Endothelial cell (in vitro differentiated cells): Measurements from ENCODE around the gene PHF21A. TPM values are rescaled to one million over a fixed set of nuclear protein-coding genes. Genes with fewer than 3 reads are reported as not detected.

ENCODE experiments used
- DNase-seq: peaks from one replicate; pipeline ENCODE4 v3.0.0; 2021; ENCODE audit warnings: low spot score
- H3K27ac Mint-ChIP-seq: one replicate; pipeline ENCODE4 v1.8.0; 2021; ENCODE audit warnings: mixed read lengths, inconsistent platforms; ENCODE audit not compliant: unreplicated experiment
- H3K27me3 Mint-ChIP-seq: one replicate; pipeline ENCODE4 v1.8.0; 2021; ENCODE audit warnings: mild to moderate bottlenecking, moderate library complexity, mixed read lengths, inconsistent platforms; ENCODE audit not compliant: unreplicated experiment
- H3K36me3 Mint-ChIP-seq: one replicate; pipeline ENCODE4 v1.8.0; 2021; ENCODE audit warnings: mild to moderate bottlenecking, low read depth, mixed read lengths, inconsistent platforms; ENCODE audit not compliant: unreplicated experiment
- H3K4me1 Mint-ChIP-seq: one replicate; pipeline ENCODE4 v1.8.0; 2021; ENCODE audit warnings: mild to moderate bottlenecking, mixed read lengths, inconsistent platforms; ENCODE audit not compliant: unreplicated experiment
- H3K4me3 Mint-ChIP-seq: one replicate; pipeline ENCODE4 v1.8.0; 2021; ENCODE audit warnings: mild to moderate bottlenecking, mixed read lengths, inconsistent platforms; ENCODE audit not compliant: unreplicated experiment
- H3K9me3 Mint-ChIP-seq: one replicate; pipeline ENCODE4 v1.8.0; 2021; ENCODE audit warnings: mixed read lengths, inconsistent platforms; ENCODE audit not compliant: unreplicated experiment
- total RNA-seq: library from RNA; stranded (reverse); fragmentation: NEBNext Ultra II Directional; extraction: Animal tissue kit (Norgen Biotek cat#: 25700); gene quantifications from one replicate; pipeline ENCODE4 v1.2.1, GENCODE V29; 2021; ENCODE audit not compliant: unreplicated experiment
- TF ChIP-seq, protein P1 (sequence below): fragments of 200-600 bp; sonication (generic); IDR thresholded peaks from one replicate; pipeline ENCODE4 v1.5.0; 2021; ENCODE audit warnings: antibody characterized with exemption; ENCODE audit not compliant: unreplicated experiment

The PHF21A gene
- total RNA-seq, 1 donor from 2014 or later = 52.8 TPM

DNA sequence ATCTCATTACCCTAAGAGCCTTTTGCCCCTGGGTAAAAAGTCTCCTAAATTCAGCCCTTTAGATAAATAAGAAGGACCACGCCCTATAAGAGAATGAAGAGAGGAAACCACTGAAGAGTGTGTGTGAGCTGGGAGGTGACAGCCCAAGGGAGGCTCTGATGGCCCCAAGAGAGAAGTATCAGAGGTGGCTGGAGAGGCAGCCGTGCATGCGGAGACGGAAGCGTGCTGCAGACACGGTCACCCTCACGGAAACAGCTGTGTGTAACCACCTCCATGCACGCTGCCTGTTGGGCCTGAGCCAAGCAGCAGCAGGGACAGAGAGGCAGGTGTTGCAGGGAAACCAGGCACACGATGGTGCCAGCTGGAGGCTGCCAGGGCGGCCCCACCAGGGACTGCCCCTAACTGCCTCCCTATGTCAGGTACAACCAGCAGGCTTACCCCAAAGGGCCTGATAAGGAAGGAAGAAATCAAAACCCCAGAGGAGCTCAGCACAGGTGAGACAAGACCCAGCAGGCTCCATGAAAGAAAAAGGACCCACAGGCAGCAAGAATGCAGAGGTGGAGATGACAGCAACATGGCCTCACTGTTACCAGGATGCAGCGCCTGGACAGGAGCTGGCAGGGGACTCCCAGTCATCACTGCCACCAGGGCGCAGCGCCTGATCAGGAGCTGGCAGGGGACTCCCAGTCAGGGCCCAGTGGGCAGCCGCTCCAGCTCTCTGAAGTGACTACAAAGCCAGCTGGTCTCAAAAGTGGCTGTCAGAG is 191.0 kb downstream of the PHF21A start:
- no peak for DNase-seq
- peaks cover 18% of the 10 kb centered on the region for H3K27me3 Mint-ChIP-seq
- H3K27ac Mint-ChIP-seq = peak overlapping the region; percentile 42

DNA sequence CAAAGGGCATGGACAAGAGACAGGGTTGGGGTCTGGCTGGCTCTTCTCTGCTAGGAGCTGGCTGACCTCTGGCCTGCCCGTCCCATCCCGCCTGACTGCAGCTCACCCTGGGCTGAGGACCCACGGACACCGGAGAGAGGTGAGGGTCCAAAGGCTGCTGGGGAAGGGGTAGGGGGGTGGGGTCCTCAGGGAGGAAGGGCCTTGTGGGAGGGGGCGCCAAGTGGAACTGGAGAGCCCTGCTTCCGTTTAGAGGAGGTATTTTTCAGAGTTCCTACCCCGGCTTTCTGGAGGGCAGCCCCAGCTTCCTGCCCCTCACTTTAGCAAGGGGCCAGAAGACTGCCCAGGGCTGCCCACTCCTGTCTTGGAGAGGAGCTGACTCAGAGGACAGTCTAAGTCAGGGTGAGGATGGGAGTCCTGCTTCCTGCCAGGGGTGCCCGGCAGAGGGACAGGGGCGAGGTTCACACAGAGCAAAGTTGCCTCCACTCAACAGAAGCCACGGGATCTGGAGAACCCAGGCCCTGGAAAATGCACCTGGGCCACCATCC is 191.7 kb downstream of the PHF21A start:
- no peak for DNase-seq
- Mint-ChIP-seq H3K4me1 (no peaks in the 10 kb centered on the region), H3K4me3 (no peak overlapping the region), H3K27ac (peak overlapping the region; percentile 42), H3K27me3 (peaks cover 19% of the 10 kb centered on the region), H3K36me3 (peaks cover 14% of the 10 kb centered on the region), H3K9me3 (no peaks in the 10 kb centered on the region)
- TF ChIP-seq, protein P1, sequence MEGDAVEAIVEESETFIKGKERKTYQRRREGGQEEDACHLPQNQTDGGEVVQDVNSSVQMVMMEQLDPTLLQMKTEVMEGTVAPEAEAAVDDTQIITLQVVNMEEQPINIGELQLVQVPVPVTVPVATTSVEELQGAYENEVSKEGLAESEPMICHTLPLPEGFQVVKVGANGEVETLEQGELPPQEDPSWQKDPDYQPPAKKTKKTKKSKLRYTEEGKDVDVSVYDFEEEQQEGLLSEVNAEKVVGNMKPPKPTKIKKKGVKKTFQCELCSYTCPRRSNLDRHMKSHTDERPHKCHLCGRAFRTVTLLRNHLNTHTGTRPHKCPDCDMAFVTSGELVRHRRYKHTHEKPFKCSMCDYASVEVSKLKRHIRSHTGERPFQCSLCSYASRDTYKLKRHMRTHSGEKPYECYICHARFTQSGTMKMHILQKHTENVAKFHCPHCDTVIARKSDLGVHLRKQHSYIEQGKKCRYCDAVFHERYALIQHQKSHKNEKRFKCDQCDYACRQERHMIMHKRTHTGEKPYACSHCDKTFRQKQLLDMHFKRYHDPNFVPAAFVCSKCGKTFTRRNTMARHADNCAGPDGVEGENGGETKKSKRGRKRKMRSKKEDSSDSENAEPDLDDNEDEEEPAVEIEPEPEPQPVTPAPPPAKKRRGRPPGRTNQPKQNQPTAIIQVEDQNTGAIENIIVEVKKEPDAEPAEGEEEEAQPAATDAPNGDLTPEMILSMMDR = no peak

More for the DNA sequence above, 191.0 kb downstream of the PHF21A start:
- Mint-ChIP-seq H3K9me3 (no peaks in the 10 kb centered on the region), H3K36me3 (peaks cover 14% of the 10 kb centered on the region), H3K4me1 (no peaks in the 10 kb centered on the region), H3K4me3 (no peak overlapping the region)
- TF ChIP-seq, protein P1 = no peak

DNA sequence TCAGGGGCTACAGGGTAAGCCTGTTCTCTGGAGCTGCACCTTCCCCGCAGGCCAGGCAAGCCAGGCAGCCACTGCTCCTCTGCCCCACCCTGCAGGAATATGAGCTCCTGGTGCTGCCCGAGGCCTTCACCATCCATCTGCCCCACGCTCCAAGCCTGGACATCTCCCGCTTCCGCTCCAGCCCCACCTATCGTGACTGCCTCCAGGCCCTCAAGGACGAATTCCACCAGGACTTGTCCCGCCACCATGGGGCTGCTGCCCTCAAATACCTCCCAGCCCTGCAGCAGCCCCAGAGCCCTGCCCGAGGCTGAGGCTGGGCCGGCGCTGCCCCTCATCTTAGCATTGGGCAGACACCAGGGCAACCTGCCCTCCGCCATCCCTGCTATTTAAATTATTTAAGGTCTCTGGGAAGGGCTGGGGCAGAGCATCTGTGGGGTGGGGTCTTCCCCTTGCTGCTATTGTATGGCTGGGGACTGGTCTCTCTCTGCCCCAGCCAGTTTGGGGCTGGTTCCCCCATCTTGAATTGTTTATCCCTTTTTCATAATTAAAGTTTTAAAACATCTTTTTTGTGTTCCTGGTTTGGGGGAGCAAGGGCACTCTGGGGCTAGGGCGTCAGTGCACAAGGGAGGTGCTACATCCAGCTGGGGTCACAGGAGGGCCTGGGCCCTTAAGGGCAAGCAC is 192.6 kb downstream of the PHF21A start:
- H3K27ac Mint-ChIP-seq = no peak overlapping the region
- DNase-seq = no peak
- no peaks in the 10 kb centered on the region for H3K9me3 Mint-ChIP-seq
- peaks cover 14% of the 10 kb centered on the region for H3K36me3 Mint-ChIP-seq
- peaks cover 25% of the 10 kb centered on the region for H3K27me3 Mint-ChIP-seq
- H3K4me3 Mint-ChIP-seq = no peak overlapping the region
- TF ChIP-seq, protein P1 = no peak
- H3K4me1 Mint-ChIP-seq = peaks cover 5% of the 10 kb centered on the region

DNA sequence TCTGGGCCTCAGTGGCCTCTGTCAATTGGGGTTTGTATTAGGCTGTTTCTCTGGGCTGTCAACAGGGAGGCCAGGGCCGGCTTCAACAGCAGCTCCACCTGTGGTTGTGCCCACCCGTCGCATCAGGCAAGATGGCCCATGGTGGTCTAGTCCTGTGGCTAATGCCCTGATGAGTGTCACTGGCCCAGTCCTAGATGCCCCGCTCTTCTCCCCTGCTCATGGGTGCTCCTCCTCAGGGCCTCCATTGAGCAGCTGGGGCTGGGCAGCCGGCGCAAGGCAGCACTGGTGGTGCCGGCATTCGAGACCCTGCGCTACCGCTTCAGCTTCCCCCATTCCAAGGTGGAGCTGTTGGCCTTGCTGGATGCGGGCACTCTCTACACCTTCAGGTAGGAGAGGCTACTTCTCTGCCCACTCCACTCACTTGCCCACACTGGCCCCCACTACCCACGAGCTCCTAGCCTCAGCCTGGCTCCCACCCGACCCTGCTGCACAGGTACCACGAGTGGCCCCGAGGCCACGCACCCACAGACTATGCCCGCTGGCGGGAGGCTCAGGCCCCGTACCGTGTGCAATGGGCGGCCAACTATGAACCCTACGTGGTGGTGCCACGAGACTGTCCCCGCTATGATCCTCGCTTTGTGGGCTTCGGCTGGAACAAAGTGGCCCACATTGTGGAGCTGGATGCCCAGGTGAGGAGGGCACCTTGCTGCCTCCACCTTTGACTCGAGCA is 193.4 kb downstream of the PHF21A start:
- no peak overlapping the region for H3K4me3 Mint-ChIP-seq
- H3K9me3 Mint-ChIP-seq = no peaks in the 10 kb centered on the region
- H3K27me3 Mint-ChIP-seq = peaks cover 30% of the 10 kb centered on the region
- peak overlapping the region; percentile 36 for H3K27ac Mint-ChIP-seq
- H3K4me1 Mint-ChIP-seq = peaks cover 9% of the 10 kb centered on the region
- DNase-seq = no peak
- TF ChIP-seq, protein P1 = no peak
- H3K36me3 Mint-ChIP-seq = peaks cover 14% of the 10 kb centered on the region
